Adipose tissue (tissue), 3 donors: ENCODE results near the gene DNMT3A. TPM values are rescaled to one million over a fixed set of nuclear protein-coding genes. Genes with fewer than 3 reads are reported as not detected.
"Not testable (repeated sequence)": the region's sequence is repeated elsewhere in the genome, so short reads cannot be mapped to it uniquely, and the experiment has no call there.

Experiments used
- H3K27ac ChIP-seq: one replicate; pipeline ENCODE4 v1.5.1; 2013; ENCODE audit warnings: low read depth, low read length
- WGBS, 3 donors: extraction: QIAGEN DNeasy Blood & Tissue Kit; methylation state at CpG; one replicate each; pipeline ENCODE4 v1.1.7; 2013; 5-methylcytosine and 5-hydroxymethylcytosine counted together
- polyA plus RNA-seq, 3 donors: library from polyadenylated mRNA; stranded (reverse); fragments of 200-250 nt; gene quantifications; one replicate each; pipeline ENCODE4 v1.2.3, GENCODE V29; 2013
- donor health status: healthy with polysubstance abuse.
- donor health status: Bipolar disorder and iron deficiency.
- donor health status: healthy.

DNMT3A gene
- polyA plus RNA-seq, 3 donors, result 4.2 to 9.7 (median 8.3) TPM

- no peak overlapping the region for H3K27ac ChIP-seq
- WGBS, 3 donors, result 31 to 55% (median 33%) methylated on average over 12 of the region's 12 CpGs
Observed at GRCh38 chr2:25279091-25279651, 62.6 kb downstream of the DNMT3A start.

- no peak overlapping the region for H3K27ac ChIP-seq
- 24 to 43% (median 28%) methylated on average over 50 to 60 of the region's 60 CpGs for WGBS, 3 donors
Observed at GRCh38 chr2:25276569-25277465, 64.9 kb downstream of the DNMT3A start.

- H3K27ac ChIP-seq, result no peak overlapping the region
- WGBS, 3 donors, result 38 to 76% (median 40%) methylated on average over 6 of the region's 6 CpGs
Observed at GRCh38 chr2:25275575-25275965, 66.2 kb downstream of the DNMT3A start.

- WGBS, 3 donors, result 53 to 81% (median 53%) methylated on average over 25 to 27 of the region's 27 CpGs
- no peak overlapping the region for H3K27ac ChIP-seq
Observed at GRCh38 chr2:25274868-25275574, 66.7 kb downstream of the DNMT3A start.

GRCh38 chr2:25273985-25274535 is 67.7 kb downstream of the DNMT3A start:
- 85 to 91% (median 85%) methylated on average over 5 of the region's 5 CpGs for WGBS, 3 donors
- no peak overlapping the region for H3K27ac ChIP-seq

- WGBS, 3 donors, result 67 to 84% (median 80%) methylated on average over 9 of the region's 9 CpGs
- H3K27ac ChIP-seq, result not testable (repeated sequence)
Observed at GRCh38 chr2:25272705-25273104, 69.0 kb downstream of the DNMT3A start.

GRCh38 chr2:25270061-25270460 is 71.7 kb downstream of the DNMT3A start:
- 79 to 87% (median 81%) methylated on average over 7 of the region's 7 CpGs for WGBS, 3 donors
- H3K27ac ChIP-seq, result no peak overlapping the region

- 79 to 93% (median 85%) methylated on average over 3 of the region's 3 CpGs for WGBS, 3 donors
Observed at GRCh38 chr2:25269233-25269632, 72.5 kb downstream of the DNMT3A start.

GRCh38 chr2:25268139-25268538 is 73.6 kb downstream of the DNMT3A start:
- H3K27ac ChIP-seq, result no peak overlapping the region
- 87 to 91% (median 88%) methylated on average over 10 of the region's 10 CpGs for WGBS, 3 donors

More at GRCh38 chr2:25269233-25269632, 72.5 kb downstream of the DNMT3A start:
- no peak overlapping the region for H3K27ac ChIP-seq

- no peak overlapping the region for H3K27ac ChIP-seq
Observed at GRCh38 chr2:25266399-25266798, 75.3 kb downstream of the DNMT3A start.

- 96 to 100% (median 98%) methylated on average over 2 of the region's 2 CpGs for WGBS, 3 donors
- H3K27ac ChIP-seq, result no peak overlapping the region
Observed at GRCh38 chr2:25265802-25266201, 75.9 kb downstream of the DNMT3A start.

- WGBS, 3 donors, result 72 to 84% (median 81%) methylated on average over 6 of the region's 6 CpGs
- H3K27ac ChIP-seq, result no peak overlapping the region
Observed at GRCh38 chr2:25265001-25265400, 76.7 kb downstream of the DNMT3A start.

GRCh38 chr2:25262288-25262687 is 79.4 kb downstream of the DNMT3A start:
- WGBS, 3 donors, result 68 to 98% (median 96%) methylated on average over 1 of the region's 1 CpG
- no peak overlapping the region for H3K27ac ChIP-seq

- H3K27ac ChIP-seq, result no peak overlapping the region
- WGBS, 3 donors, result 84 to 91% (median 90%) methylated on average over 7 of the region's 7 CpGs
Observed at GRCh38 chr2:25259737-25260124, 82.0 kb downstream of the DNMT3A start.

GRCh38 chr2:25258847-25259736 is 82.6 kb downstream of the DNMT3A start:
- H3K27ac ChIP-seq, result no peak overlapping the region
- 87 to 91% (median 88%) methylated on average over 9 of the region's 9 CpGs for WGBS, 3 donors

GRCh38 chr2:25257931-25258846 is 83.5 kb downstream of the DNMT3A start:
- H3K27ac ChIP-seq, result no peak overlapping the region
- WGBS, 3 donors, result 84 to 89% (median 85%) methylated on average over 9 of the region's 9 CpGs

- H3K27ac ChIP-seq, result no peak overlapping the region
Observed at GRCh38 chr2:25257032-25257552, 84.6 kb downstream of the DNMT3A start.

More at GRCh38 chr2:25257032-25257552, 84.6 kb downstream of the DNMT3A start:
- 50 to 63% (median 60%) methylated on average over 9 of the region's 9 CpGs for WGBS, 3 donors
